Measurements from ENCODE around the gene RAN. TPM values are rescaled to one million over a fixed set of nuclear protein-coding genes. Genes with fewer than 3 reads are reported as not detected.
"Not testable (repeated sequence)": the region's sequence is repeated elsewhere in the genome, so short reads cannot be mapped to it uniquely, and the experiment has no call there.

The RAN gene
- total RNA-seq, 1 donor from 2014 or later = 344 TPM

GRCh38 chr12:130848105-130848504 lies 23.8 kb upstream of the RAN start:
- DNase-seq (ENCODE audit: low spot score); intact Hi-C loops (cut with DNase I): not testable (repeated sequence)

- DNase-seq (ENCODE audit: low spot score); intact Hi-C loops (cut with DNase I): not testable (repeated sequence)
These were observed 23.0 kb upstream of the RAN start for GRCh38 chr12:130848785-130849305.

GRCh38 chr12:130849561-130850417 lies 22.1 kb upstream of the RAN start:
- intact Hi-C loops (cut with DNase I) = no loop called here

GRCh38 chr12:130850418-130851021 lies 21.3 kb upstream of the RAN start:
- intact Hi-C loops (cut with DNase I) = no loop called here
- no peak for DNase-seq (ENCODE audit: low spot score)

More at GRCh38 chr12:130849561-130850417, 22.1 kb upstream of the RAN start:
- no peak for DNase-seq (ENCODE audit: low spot score)

- intact Hi-C loops (cut with DNase I) = no loop called here
- DNase-seq (ENCODE audit: low spot score) = no peak
These were observed 15.8 kb upstream of the RAN start for GRCh38 chr12:130856088-130856487.

- intact Hi-C loops (cut with DNase I) = no loop called here
These were observed 13.8 kb upstream of the RAN start for GRCh38 chr12:130858084-130858483.

GRCh38 chr12:130859161-130859560 lies 12.7 kb upstream of the RAN start:
- peak; percentile 63 for DNase-seq (ENCODE audit: low spot score)
- intact Hi-C loops (cut with DNase I) = no loop called here

More at GRCh38 chr12:130858084-130858483, 13.8 kb upstream of the RAN start:
- DNase-seq (ENCODE audit: low spot score) = no peak

- DNase-seq (ENCODE audit: low spot score) = peak; percentile 56
These were observed 11.6 kb upstream of the RAN start for GRCh38 chr12:130860311-130860710.

GRCh38 chr12:130862161-130862560 lies 9.7 kb upstream of the RAN start:
- intact Hi-C loops (cut with DNase I) = no loop called here
- DNase-seq (ENCODE audit: low spot score) = peak; percentile 62

More at GRCh38 chr12:130860311-130860710, 11.6 kb upstream of the RAN start:
- intact Hi-C loops (cut with DNase I) = no loop called here

GRCh38 chr12:130862771-130863170 lies 9.1 kb upstream of the RAN start:
- intact Hi-C loops (cut with DNase I) = not testable (repeated sequence)
- DNase-seq (ENCODE audit: low spot score) = peak; percentile 41

GRCh38 chr12:130863298-130863697 lies 8.6 kb upstream of the RAN start:
- intact Hi-C loops (cut with DNase I) = no loop called here
- peak; percentile 12 for DNase-seq (ENCODE audit: low spot score)

GRCh38 chr12:130868412-130868811 lies 3.5 kb upstream of the RAN start:
- DNase-seq (ENCODE audit: low spot score) = no peak
- intact Hi-C loops (cut with DNase I) = no loop called here

GRCh38 chr12:130870442-130871285 lies 1.2 kb upstream of the RAN start:
- intact Hi-C loops (cut with DNase I) = loop anchor here (1.0 kb wide), 1 partner anchor 31 kb away; the partner anchor contains the start of gene STX2
- DNase-seq (ENCODE audit: low spot score) = peak; percentile 76

- intact Hi-C loops (cut with DNase I) = loop anchor here (1.0 kb wide), 1 partner anchor 37 kb away; no protein-coding TSS in a partner anchor
- peak; percentile 12 for DNase-seq (ENCODE audit: low spot score)
These were observed 572 bp downstream of the RAN start for GRCh38 chr12:130872179-130873096.

- no peak for DNase-seq (ENCODE audit: low spot score)
- intact Hi-C loops (cut with DNase I) = no loop called here
These were observed 1.4 kb downstream of the RAN start for GRCh38 chr12:130873106-130873795.

GRCh38 chr12:130873825-130874224 lies 2.0 kb downstream of the RAN start:
- peak; percentile 22 for DNase-seq (ENCODE audit: low spot score)
- intact Hi-C loops (cut with DNase I) = no loop called here

- peak; percentile 10 for DNase-seq (ENCODE audit: low spot score)
- intact Hi-C loops (cut with DNase I) = no loop called here
These were observed 2.8 kb downstream of the RAN start for GRCh38 chr12:130874696-130875095.

- DNase-seq (ENCODE audit: low spot score) = peak; percentile 1
- intact Hi-C loops (cut with DNase I) = no loop called here
These were observed 3.3 kb downstream of the RAN start for GRCh38 chr12:130875193-130875592.

Measured in cardiac septum (tissue), 1 donor.